NB4 (cell line): ENCODE measurements around the gene MTCH1.

Experiments
- DNase-seq: peaks from one replicate; pipeline ENCODE4 v3.0.0; 2010; ENCODE audit warnings: low read depth
- H3K4me3 ChIP-seq: one replicate; pipeline ENCODE4 v1.5.1; 2011; ENCODE audit warnings: mild to moderate bottlenecking, low read depth, low read length, moderate library complexity
- CTCF ChIP-seq: IDR thresholded peaks from one replicate; pipeline ENCODE4 v1.5.1; 2012; ENCODE audit warnings: low read depth, low read length
- MAX ChIP-seq: IDR thresholded peaks from 2 replicates; pipeline ENCODE4 v1.6.1; 2011; ENCODE audit warnings: low read depth, low read length
- MYC ChIP-seq: IDR thresholded peaks from 2 replicates; pipeline ENCODE4 v1.6.1; 2011; ENCODE audit warnings: low read depth, low read length
- POLR2A ChIP-seq: IDR thresholded peaks from 2 replicates; pipeline ENCODE4 v1.6.1; 2011; ENCODE audit warnings: mild to moderate bottlenecking; ENCODE audit not compliant: insufficient read length; ENCODE audit errors: extremely low read depth

Gene MTCH1

GRCh38 chr6:37013516-37014491, 27.8 kb upstream of the MTCH1 start:
- H3K4me3 ChIP-seq, result no peak overlapping the region
- DNase-seq, result no peak
- no peak for TF ChIP-seq POLR2A
- TF ChIP-seq MYC, result no peak
- TF ChIP-seq CTCF, result no peak
- TF ChIP-seq MAX, result no peak

GRCh38 chr6:37011656-37012378, 25.8 kb upstream of the MTCH1 start:
- TF ChIP-seq MYC, result no peak
- no peak for TF ChIP-seq POLR2A
- no peak for TF ChIP-seq MAX
- no peak for TF ChIP-seq CTCF
- DNase-seq, result peak; percentile 58
- no peak overlapping the region for H3K4me3 ChIP-seq

- DNase-seq, result no peak
- H3K4me3 ChIP-seq, result no peak overlapping the region
Measured at GRCh38 chr6:37010402-37010892, 24.5 kb upstream of the MTCH1 start.

GRCh38 chr6:37008484-37009465, 22.8 kb upstream of the MTCH1 start:
- DNase-seq, result no peak
- H3K4me3 ChIP-seq, result no peak overlapping the region
- TF ChIP-seq CTCF (no peak), POLR2A (no peak), MAX (no peak), MYC (no peak)

More at GRCh38 chr6:37010402-37010892, 24.5 kb upstream of the MTCH1 start:
- TF ChIP-seq POLR2A (no peak), CTCF (no peak), MYC (no peak), MAX (no peak)

GRCh38 chr6:37007340-37008043, 21.5 kb upstream of the MTCH1 start:
- DNase-seq, result peak; percentile 40
- TF ChIP-seq POLR2A, result no peak
- TF ChIP-seq MYC, result no peak
- TF ChIP-seq CTCF, result no peak
- no peak for TF ChIP-seq MAX
- no peak overlapping the region for H3K4me3 ChIP-seq
